Osteocyte (in vitro differentiated cells): ENCODE data around the gene GALR3. TPM values are rescaled to one million over a fixed set of nuclear protein-coding genes. Genes with fewer than 3 reads are reported as not detected.

ENCODE experiments used
- DNase-seq: peaks from one replicate; pipeline ENCODE4 v3.0.0; 2021; ENCODE audit warnings: mixed read lengths; ENCODE audit not compliant: unreplicated experiment; ENCODE audit errors: extremely low spot score
- H3K27ac Mint-ChIP-seq: one replicate; pipeline ENCODE4 v1.8.0; 2021; ENCODE audit warnings: mild to moderate bottlenecking, mixed read lengths; ENCODE audit not compliant: unreplicated experiment
- H3K27me3 Mint-ChIP-seq: one replicate; pipeline ENCODE4 v1.8.0; 2021; ENCODE audit warnings: mixed read lengths; ENCODE audit not compliant: unreplicated experiment
- H3K36me3 Mint-ChIP-seq: one replicate; pipeline ENCODE4 v1.8.0; 2021; ENCODE audit warnings: mixed read lengths; ENCODE audit not compliant: unreplicated experiment
- H3K4me1 Mint-ChIP-seq: one replicate; pipeline ENCODE4 v1.8.0; 2021; ENCODE audit warnings: mixed read lengths; ENCODE audit not compliant: unreplicated experiment
- H3K4me3 Mint-ChIP-seq: one replicate; pipeline ENCODE4 v1.8.0; 2021; ENCODE audit warnings: mild to moderate bottlenecking, moderate library complexity, mixed read lengths; ENCODE audit not compliant: unreplicated experiment
- H3K9me3 Mint-ChIP-seq: one replicate; pipeline ENCODE4 v1.8.0; 2021; ENCODE audit warnings: mixed read lengths; ENCODE audit not compliant: unreplicated experiment
- CTCF ChIP-seq: fragments of 200-600 bp; sonication (generic); IDR thresholded peaks from 2 replicates; pipeline ENCODE4 v1.5.0; 2021; ENCODE audit warnings: antibody characterized with exemption, mild to moderate bottlenecking, moderate library complexity
- total RNA-seq: library from RNA; stranded (reverse); gene quantifications from 2 replicates; pipeline ENCODE4 v1.2.1, GENCODE V29; 2021

Gene GALR3
- total RNA-seq, 1 donor from 2014 or later, result 0.48 TPM

DNA sequence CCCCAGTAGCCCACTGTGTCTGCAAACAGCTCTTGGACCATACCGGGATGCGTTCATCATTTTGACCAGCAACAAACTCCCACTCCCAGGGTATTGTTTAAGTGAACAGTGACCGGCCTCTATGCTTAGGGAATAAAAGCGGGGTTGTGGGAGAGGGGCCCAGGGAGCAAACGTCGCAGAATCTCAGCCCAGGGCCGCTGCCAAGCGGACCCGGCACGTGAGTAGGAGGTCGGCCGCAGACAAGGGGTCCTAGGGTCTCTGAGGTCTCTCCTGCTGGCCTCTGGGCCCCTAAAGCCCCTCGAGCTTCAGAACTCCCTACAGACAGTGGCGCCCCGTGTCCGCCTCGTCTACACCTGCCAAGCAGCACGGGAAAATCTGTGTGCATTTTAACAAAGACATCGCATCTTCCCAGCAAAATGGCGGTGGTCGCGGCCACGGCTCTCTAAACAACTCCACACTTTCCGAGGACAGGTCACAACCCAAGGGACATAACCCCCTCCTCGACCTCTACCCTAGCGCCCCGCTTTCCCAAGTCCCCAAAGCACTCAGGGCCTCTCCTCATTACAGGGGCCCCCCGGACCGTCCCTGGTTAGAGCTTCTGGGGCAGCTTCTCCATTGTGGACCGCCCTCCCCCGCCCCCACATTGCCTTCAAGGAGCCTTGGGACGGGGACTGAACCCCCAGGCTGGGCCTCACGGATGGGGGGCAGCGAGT, 19.4 kb upstream of the GALR3 start:
- peak overlapping the region; percentile 62 for H3K4me3 Mint-ChIP-seq
- peaks cover 47% of the 10 kb centered on the region for H3K4me1 Mint-ChIP-seq
- H3K36me3 Mint-ChIP-seq, result no peaks in the 10 kb centered on the region
- no peaks in the 10 kb centered on the region for H3K9me3 Mint-ChIP-seq
- DNase-seq, result no peak
- peaks cover 5% of the 10 kb centered on the region for H3K27me3 Mint-ChIP-seq
- TF ChIP-seq CTCF, result no peak
- H3K27ac Mint-ChIP-seq, result peak overlapping the region; percentile 73

- peak overlapping the region; percentile 73 for H3K27ac Mint-ChIP-seq
- H3K36me3 Mint-ChIP-seq, result no peaks in the 10 kb centered on the region
- no peak for TF ChIP-seq CTCF
- no peaks in the 10 kb centered on the region for H3K9me3 Mint-ChIP-seq
- peak overlapping the region; percentile 62 for H3K4me3 Mint-ChIP-seq
- peaks cover under 1% of the 10 kb centered on the region for H3K27me3 Mint-ChIP-seq
- H3K4me1 Mint-ChIP-seq, result peaks cover 51% of the 10 kb centered on the region
- DNase-seq, result no peak
Measured at GRCh38 chr22:37804352-37804880, 18.8 kb upstream of the GALR3 start.

DNA sequence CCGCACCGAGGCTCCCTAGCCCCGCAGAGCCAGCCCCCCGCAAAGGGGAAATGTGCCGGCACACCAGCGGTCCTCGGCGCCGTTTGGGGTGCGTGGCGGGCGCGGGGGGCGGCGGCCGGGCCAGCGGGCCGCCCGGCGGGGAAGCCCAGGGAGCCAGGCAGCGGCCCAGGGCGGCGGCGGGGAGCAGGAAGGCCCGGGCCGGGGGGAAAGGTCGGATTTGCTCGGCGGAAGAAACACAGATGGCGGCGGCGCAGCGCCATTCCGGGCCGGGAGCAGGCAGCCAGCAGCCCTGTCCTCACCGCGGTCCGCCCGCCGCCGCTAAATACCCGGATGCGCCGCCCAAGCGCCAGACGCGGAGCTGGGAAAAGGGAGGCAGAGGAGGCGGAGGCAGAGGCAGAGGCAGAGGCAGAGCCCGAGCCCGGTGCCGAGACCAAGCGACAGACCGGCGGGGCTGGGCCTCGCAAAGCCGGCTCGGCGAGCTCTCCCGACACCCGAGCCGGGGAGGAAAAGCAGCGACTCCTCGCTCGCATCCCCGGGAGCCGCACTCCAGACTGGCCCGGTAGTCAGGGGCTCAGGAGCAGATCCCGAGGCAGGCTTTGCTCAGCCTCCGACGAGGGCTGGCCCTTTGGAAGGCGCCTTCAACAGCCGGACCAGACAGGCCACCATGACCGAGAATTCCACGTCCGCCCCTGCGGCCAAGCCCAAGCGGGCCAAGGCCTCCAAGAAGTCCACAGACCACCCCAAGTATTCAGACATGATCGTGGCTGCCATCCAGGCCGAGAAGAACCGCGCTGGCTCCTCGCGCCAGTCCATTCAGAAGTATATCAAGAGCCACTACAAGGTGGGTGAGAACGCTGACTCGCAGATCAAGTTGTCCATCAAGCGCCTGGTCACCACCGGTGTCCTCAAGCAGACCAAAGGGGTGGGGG, 18.0 kb upstream of the GALR3 start:
- peak; percentile 95 for DNase-seq
- no peak for TF ChIP-seq CTCF
- H3K9me3 Mint-ChIP-seq, result no peaks in the 10 kb centered on the region
- no peaks in the 10 kb centered on the region for H3K36me3 Mint-ChIP-seq
- peaks cover 54% of the 10 kb centered on the region for H3K4me1 Mint-ChIP-seq
- H3K4me3 Mint-ChIP-seq, result peak overlapping the region; percentile 82
- peak overlapping the region; percentile 84 for H3K27ac Mint-ChIP-seq
- H3K27me3 Mint-ChIP-seq, result no peaks in the 10 kb centered on the region

DNA sequence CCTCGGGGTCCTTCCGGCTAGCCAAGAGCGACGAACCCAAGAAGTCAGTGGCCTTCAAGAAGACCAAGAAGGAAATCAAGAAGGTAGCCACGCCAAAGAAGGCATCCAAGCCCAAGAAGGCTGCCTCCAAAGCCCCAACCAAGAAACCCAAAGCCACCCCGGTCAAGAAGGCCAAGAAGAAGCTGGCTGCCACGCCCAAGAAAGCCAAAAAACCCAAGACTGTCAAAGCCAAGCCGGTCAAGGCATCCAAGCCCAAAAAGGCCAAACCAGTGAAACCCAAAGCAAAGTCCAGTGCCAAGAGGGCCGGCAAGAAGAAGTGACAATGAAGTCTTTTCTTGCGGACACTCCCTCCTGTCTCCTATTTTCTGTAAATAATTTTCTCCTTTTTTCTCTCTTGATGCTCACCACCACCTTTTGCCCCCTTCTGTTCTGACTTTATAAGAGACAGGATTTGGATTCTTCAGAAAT, 17.3 kb upstream of the GALR3 start:
- peaks cover 54% of the 10 kb centered on the region for H3K4me1 Mint-ChIP-seq
- no peak for DNase-seq
- TF ChIP-seq CTCF, result no peak
- no peaks in the 10 kb centered on the region for H3K9me3 Mint-ChIP-seq
- peak overlapping the region; percentile 84 for H3K27ac Mint-ChIP-seq
- peak overlapping the region; percentile 82 for H3K4me3 Mint-ChIP-seq
- no peaks in the 10 kb centered on the region for H3K36me3 Mint-ChIP-seq
- no peaks in the 10 kb centered on the region for H3K27me3 Mint-ChIP-seq
